PC-3 (cell line): Measurements from ENCODE around the gene KRT12.

Source experiments
- EZH2 ChIP-seq: fragments of 300-600 bp; sonication (generic); IDR thresholded peaks from one replicate; pipeline ENCODE4 v1.6.1; 2017; ENCODE audit warnings: antibody characterized with exemption, mild to moderate bottlenecking, low read length; ENCODE audit not compliant: unreplicated experiment
- TF ChIP-seq, protein P1 (sequence below): fragments of 300-600 bp; sonication (generic); conservative IDR thresholded peaks from 2 replicates; pipeline ENCODE4 v1.5.1; 2017; ENCODE audit warnings: antibody characterized with exemption, low read depth, mild to moderate bottlenecking, low read length

DNA sequence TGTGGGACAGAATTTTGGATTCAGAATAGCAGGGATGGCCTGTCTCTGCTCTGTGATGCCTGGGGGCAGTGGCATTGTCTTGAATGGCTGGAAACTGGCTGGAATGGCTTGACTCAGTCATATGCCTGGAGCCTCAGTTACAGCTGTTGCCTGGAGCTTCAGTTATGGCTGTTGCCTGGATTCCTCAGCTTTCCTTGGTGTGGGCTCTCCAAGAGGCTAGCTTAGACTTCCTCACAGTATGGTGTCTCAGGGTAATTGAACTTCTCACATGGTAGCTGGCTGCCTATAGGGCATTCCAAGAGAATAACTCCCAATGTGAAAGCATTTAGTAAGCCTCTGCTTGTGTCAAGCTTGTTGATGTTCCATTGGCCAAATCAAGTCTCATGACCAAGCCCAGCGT, 49.3 kb upstream of the KRT12 start:
- TF ChIP-seq, protein P1, sequence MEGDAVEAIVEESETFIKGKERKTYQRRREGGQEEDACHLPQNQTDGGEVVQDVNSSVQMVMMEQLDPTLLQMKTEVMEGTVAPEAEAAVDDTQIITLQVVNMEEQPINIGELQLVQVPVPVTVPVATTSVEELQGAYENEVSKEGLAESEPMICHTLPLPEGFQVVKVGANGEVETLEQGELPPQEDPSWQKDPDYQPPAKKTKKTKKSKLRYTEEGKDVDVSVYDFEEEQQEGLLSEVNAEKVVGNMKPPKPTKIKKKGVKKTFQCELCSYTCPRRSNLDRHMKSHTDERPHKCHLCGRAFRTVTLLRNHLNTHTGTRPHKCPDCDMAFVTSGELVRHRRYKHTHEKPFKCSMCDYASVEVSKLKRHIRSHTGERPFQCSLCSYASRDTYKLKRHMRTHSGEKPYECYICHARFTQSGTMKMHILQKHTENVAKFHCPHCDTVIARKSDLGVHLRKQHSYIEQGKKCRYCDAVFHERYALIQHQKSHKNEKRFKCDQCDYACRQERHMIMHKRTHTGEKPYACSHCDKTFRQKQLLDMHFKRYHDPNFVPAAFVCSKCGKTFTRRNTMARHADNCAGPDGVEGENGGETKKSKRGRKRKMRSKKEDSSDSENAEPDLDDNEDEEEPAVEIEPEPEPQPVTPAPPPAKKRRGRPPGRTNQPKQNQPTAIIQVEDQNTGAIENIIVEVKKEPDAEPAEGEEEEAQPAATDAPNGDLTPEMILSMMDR: no peak
- no peak for TF ChIP-seq EZH2
